ENCODE results near the gene SBK3. TPM values are rescaled to one million over a fixed set of nuclear protein-coding genes. Genes with fewer than 3 reads are reported as not detected.

Gene SBK3
- total and polyA plus RNA-seq, 10 of the 15 experiments (the other 5 are each of a cell fraction or from before 2014, with no cell fraction given): not detected

DNA sequence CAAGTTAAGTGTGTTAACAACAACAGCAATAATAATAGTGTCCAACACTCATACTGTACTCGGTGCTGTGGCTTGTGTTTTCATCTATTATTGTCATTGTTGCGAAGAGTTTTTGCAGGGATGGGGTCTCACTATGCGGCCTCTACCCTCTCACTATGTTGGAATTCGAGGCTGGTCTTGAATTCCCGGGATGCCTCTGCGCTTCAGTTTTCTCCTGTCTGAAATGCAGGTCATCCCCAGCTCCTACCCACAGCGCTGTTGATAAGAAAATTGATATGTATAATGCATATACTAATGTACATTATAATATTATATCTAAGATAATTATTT lies 4.9 kb upstream of the SBK3 start:
- Histone ChIP-seq H3K9ac (ENCODE audit: control insufficient read depth, insufficient read depth, low read length) (no peak overlapping the region), H3K36me3 (ENCODE audit: control insufficient read depth in 2 of 2, insufficient read depth in 2 of 2, low read length in 1 of 2) (no peaks in the 10 kb centered on the region), H3K9me3 (replicated peaks; ENCODE audit: control insufficient read depth, insufficient read depth, low read length) (no peaks in the 10 kb centered on the region), H2AFZ (ENCODE audit: control insufficient read depth, low read depth, low read length) (no peak overlapping the region), H3K4me2 (ENCODE audit: control insufficient read depth, insufficient read depth) (no peak overlapping the region), H3K4me1 (ENCODE audit: control insufficient read depth, insufficient read depth, low read length) (no peaks in the 10 kb centered on the region), H3K4me3 (no peak overlapping the region), H4K20me1 (ENCODE audit: control insufficient read depth, insufficient read depth) (no peaks in the 10 kb centered on the region), H3K27ac (ENCODE audit: control insufficient read depth, insufficient read depth) (no peak overlapping the region), H3K27me3 (replicated peaks in 1 of 2; ENCODE audit: control insufficient read depth in 2 of 2, insufficient read depth in 2 of 2, low read length in 1 of 2) (peaks cover 1 to 7% of the 10 kb centered on the region in 2 experiments; a peak in 3 of 4 replicates), H3K79me2 (ENCODE audit: control insufficient read depth, insufficient read depth, low read length) (no peaks in the 10 kb centered on the region)
- in situ Hi-C loops (cut with MboI): no loop called here
- WGBS (ENCODE audit: insufficient coverage, insufficient replicate concordance, low lambda C conversion rate, missing lambda C conversion rate): 54% methylated on average over 7 of the region's 7 CpGs
- POLR2A ChIA-PET: no interaction called here
- RAD21 ChIA-PET (ENCODE audit: unreplicated experiment): no interaction called here
- no peak for TF ChIP-seq NKRF (conservative IDR thresholded peaks at IDR 0.05)
- TF ChIP-seq TCF7 (IDR thresholded peaks at IDR 0.05; ENCODE audit: borderline replicate concordance): no peak
- no peak for TF ChIP-seq DPF2 (IDR thresholded peaks at IDR 0.05)
- no peak for TF ChIP-seq RAD21 (IDR thresholded peaks at IDR 0.05; ENCODE audit: insufficient read depth, low read depth, low read length)
- TF ChIP-seq SIX5 (IDR thresholded peaks at IDR 0.05; ENCODE audit: low read depth, low read length, severe bottlenecking): no peak
- intact Hi-C loops (cut with micrococcal nuclease; ENCODE audit: unreplicated experiment): no loop called here
- CTCF ChIA-PET: interaction anchor here (0.9 kb wide), 1 partner anchor 83 kb away, joined by 3 read pairs; no protein-coding TSS in a partner anchor
- no TSS peak for BruUV-seq (replicated peaks)
- DNase-seq (ENCODE audit: low read depth, low spot score): no peak
- SMC1A ChIA-PET (ENCODE audit: uncharacterized antibody, unreplicated experiment): no interaction called here
- no peak for ATAC-seq
- no peak for FAIRE-seq
